ENCODE data around the gene AMY2B. TPM values are rescaled to one million over a fixed set of nuclear protein-coding genes. Genes with fewer than 3 reads are reported as not detected.
"Not testable (repeated sequence)": the region's sequence is repeated elsewhere in the genome, so short reads cannot be mapped to it uniquely, and the experiment has no call there.

The AMY2B gene
- total and polyA plus RNA-seq, 9 donors = 16.3 to 59.7 (median 29.1) TPM

DNA sequence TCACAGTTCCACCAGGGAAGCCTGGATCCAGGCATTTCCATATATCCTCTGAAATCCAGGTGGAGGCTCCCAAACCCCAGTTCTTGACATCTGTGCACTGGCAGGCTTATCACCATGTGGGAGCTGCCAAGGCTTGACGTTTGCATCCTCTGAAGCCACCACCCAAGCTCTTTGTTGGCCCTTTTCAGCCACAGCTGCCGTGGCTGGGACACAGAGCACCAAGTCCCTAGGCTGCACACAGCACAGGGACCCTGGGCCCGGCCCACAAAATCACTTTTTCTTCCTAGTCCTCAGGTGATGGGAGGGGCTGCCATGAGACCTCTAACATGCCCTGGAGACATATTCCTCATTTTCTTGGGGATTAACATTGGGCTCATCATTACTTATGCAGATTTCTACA, 23.5 kb upstream of the AMY2B start:
- 81 to 87% (median 81%) methylated on average over 3 of the region's 3 CpGs for WGBS, 3 donors

GRCh38 chr1:103560427-103560826, 11.0 kb upstream of the AMY2B start:
- Histone ChIP-seq H3K36me3 (no peaks in the 10 kb centered on the region), H3K9me3 (no peaks in the 10 kb centered on the region), H3K27ac (no peak overlapping the region), H3K27me3 (no peaks in the 10 kb centered on the region), H3K4me1 (ENCODE audit: insufficient read depth) (no peaks in the 10 kb centered on the region), H3K4me3 (no peak overlapping the region)
- no peak for TF ChIP-seq EP300 (IDR thresholded peaks at IDR 0.05)
- TF ChIP-seq CTCF (IDR thresholded peaks at IDR 0.05) = no peak
- no peak for TF ChIP-seq POLR2A (IDR thresholded peaks at IDR 0.05)
- intact Hi-C loops (cut with DNase I) = no loop called here
- no peak for DNase-seq

More for the DNA sequence above, 23.5 kb upstream of the AMY2B start:
- no peak for DNase-seq
- no peaks in the 10 kb centered on the region for H3K9me3 ChIP-seq
- H3K36me3 ChIP-seq = no peaks in the 10 kb centered on the region
- no peak overlapping the region for H3K4me3 ChIP-seq
- H3K27me3 ChIP-seq = no peaks in the 10 kb centered on the region
- intact Hi-C loops (cut with DNase I) = no loop called here
- no peak for TF ChIP-seq CTCF (IDR thresholded peaks at IDR 0.05)
- TF ChIP-seq EP300 (IDR thresholded peaks at IDR 0.05) = no peak
- TF ChIP-seq POLR2A (IDR thresholded peaks at IDR 0.05) = no peak
- no peaks in the 10 kb centered on the region for H3K4me1 ChIP-seq (ENCODE audit: insufficient read depth)
- no peak overlapping the region for H3K27ac ChIP-seq

DNA sequence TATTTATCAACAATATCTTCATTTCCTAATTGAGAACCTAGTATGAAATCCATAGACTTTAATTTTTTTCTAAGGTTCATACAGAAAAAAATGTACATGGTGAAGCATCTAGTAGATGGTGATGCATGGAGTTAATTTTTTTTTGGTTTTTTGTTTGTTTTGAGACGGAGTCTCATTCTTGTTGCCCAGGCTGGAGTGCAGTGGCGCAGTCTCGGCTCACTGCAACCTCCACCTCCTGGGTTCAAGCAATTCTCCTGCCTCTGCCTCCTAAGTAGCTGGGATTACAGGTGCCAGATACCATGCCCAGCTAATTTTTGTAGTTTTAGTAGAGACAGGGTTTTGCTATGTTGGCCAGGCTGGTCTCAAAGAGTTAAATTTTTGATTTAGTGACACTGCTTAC, 10.3 kb upstream of the AMY2B start:
- H3K4me3 ChIP-seq; H3K27me3 ChIP-seq; H3K36me3 ChIP-seq; DNase-seq; H3K9me3 ChIP-seq; intact Hi-C loops (cut with DNase I); H3K27ac ChIP-seq; H3K4me1 ChIP-seq (ENCODE audit: insufficient read depth): not testable (repeated sequence)
- 36 to 75% (median 55%) methylated on average over 3 of the region's 3 CpGs for WGBS, 3 donors

DNA sequence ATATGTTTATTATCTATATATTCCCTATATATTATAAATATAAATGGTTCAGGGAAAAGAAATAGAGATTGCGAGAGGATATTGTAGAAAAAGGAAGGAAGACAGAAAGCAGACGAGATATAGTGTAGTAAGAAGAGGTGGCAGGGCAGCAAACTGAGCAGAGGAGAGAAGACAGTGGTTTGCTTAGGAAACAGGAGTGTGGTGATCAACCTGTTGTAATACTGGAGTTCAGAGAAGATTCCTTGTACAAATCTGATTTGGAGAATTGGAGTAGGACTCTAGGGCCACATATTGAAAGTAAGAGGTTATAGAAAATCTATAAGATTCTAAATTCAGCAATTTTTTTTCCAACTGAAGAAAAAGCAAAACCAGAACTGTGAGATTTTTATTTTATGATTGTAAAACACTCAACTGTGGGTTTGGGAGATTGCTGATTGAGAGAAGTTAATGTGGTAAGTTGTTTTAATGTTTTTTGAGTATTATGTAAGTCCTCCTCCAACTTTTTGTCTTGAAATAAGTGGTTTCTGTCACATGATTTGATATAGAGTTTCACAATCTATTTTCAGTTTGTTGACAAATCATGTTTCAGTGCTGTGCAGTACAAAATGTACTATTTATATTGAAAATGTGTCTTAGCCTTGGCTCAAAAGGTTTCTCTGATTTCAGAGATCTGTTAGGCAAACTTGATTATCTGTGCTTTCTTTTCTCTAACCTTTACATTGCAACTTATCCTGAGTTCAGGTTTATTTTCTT, 9.6 kb upstream of the AMY2B start:
- 53 to 63% (median 53%) methylated on average over 2 of the region's 2 CpGs for WGBS, 3 donors
- Histone ChIP-seq H3K27me3 (no peaks in the 10 kb centered on the region), H3K4me3 (no peak overlapping the region), H3K27ac (no peak overlapping the region), H3K36me3 (no peaks in the 10 kb centered on the region), H3K4me1 (ENCODE audit: insufficient read depth) (no peaks in the 10 kb centered on the region), H3K9me3 (no peaks in the 10 kb centered on the region)
- DNase-seq = no peak
- intact Hi-C loops (cut with DNase I) = no loop called here
- TF ChIP-seq POLR2A (IDR thresholded peaks at IDR 0.05) (no peak), EP300 (IDR thresholded peaks at IDR 0.05) (no peak), CTCF (IDR thresholded peaks at IDR 0.05) (no peak)

- H3K4me1 ChIP-seq (ENCODE audit: insufficient read depth) = no peaks in the 10 kb centered on the region
- H3K9me3 ChIP-seq = no peaks in the 10 kb centered on the region
- H3K27me3 ChIP-seq = no peaks in the 10 kb centered on the region
- no peak overlapping the region for H3K27ac ChIP-seq
- no peak overlapping the region for H3K4me3 ChIP-seq
- intact Hi-C loops (cut with DNase I) = no loop called here
- no peaks in the 10 kb centered on the region for H3K36me3 ChIP-seq
- TF ChIP-seq POLR2A (IDR thresholded peaks at IDR 0.05) = no peak
- no peak for TF ChIP-seq EP300 (IDR thresholded peaks at IDR 0.05)
- no peak for TF ChIP-seq CTCF (IDR thresholded peaks at IDR 0.05)
- WGBS, 3 donors = 67 to 75% (median 70%) methylated on average over 4 of the region's 4 CpGs
- DNase-seq = no peak
Measured at GRCh38 chr1:103563056-103563455, 8.3 kb upstream of the AMY2B start.

Data from ovary (tissue), 9 donors.